CD14-positive monocyte (primary cell): Measurements from ENCODE around the gene UBE2I. TPM values are rescaled to one million over a fixed set of nuclear protein-coding genes. Genes with fewer than 3 reads are reported as not detected.

Experiments used
- DNase-seq, 3 donors: peaks; one replicate each; pipeline ENCODE4 v3.0.0-alpha.2; 2011 to 2022
- H2AFZ ChIP-seq: 2 replicates; pipeline ENCODE4 v1.6.0; 2012; ENCODE audit warnings: mild to moderate bottlenecking, low read depth, low read length, inconsistent platforms; ENCODE audit not compliant: insufficient read depth, poor library complexity, severe bottlenecking
- H3K27ac ChIP-seq, 2 donors: 1 replicate in 1 of 2; 2 replicates in 1 of 2; pipeline ENCODE4 v1.5.1; 2012 to 2013; ENCODE audit warnings: low read length in 2 of 2, control low read depth in 1 of 2, inconsistent platforms in 1 of 2, low read depth in 1 of 2, mild to moderate bottlenecking in 1 of 2
- H3K27me3 ChIP-seq, 2 donors: one replicate each; pipeline versions ENCODE4 v1.6.0 to v1.6.1; 2011 to 2013; ENCODE audit warnings: low read length in 2 of 2; ENCODE audit not compliant: control insufficient read depth in 2 of 2, insufficient read depth in 2 of 2
- H3K36me3 ChIP-seq, 2 donors: replicated peaks in 1 of 2; 1 replicate in 1 of 2; 2 replicates in 1 of 2; pipeline versions ENCODE4 v1.5.1 to v1.6.1; 2012 to 2013; ENCODE audit warnings: low read length in 2 of 2, control low read depth in 1 of 2, inconsistent platforms in 1 of 2, mild to moderate bottlenecking in 1 of 2; ENCODE audit not compliant: insufficient read depth in 2 of 2, control insufficient read depth in 1 of 2
- H3K4me1 ChIP-seq, 2 donors: 1 replicate in 1 of 2; 2 replicates in 1 of 2; pipeline versions ENCODE4 v1.5.1 to v1.6.1; 2012 to 2013; ENCODE audit warnings: low read length in 2 of 2, control low read depth in 1 of 2, inconsistent platforms in 1 of 2, mild to moderate bottlenecking in 1 of 2, moderate library complexity in 1 of 2; ENCODE audit not compliant: insufficient read depth in 2 of 2, control insufficient read depth in 1 of 2
- H3K4me2 ChIP-seq: replicated peaks from 2 replicates; pipeline ENCODE3; 2012; ENCODE audit warnings: low read length, moderate library complexity, mild to moderate bottlenecking; ENCODE audit not compliant: poor library complexity, severe bottlenecking; ENCODE audit errors: extremely low read depth
- H3K4me3 ChIP-seq, 3 experiments: fragments of 200-600 bp in 1 of 3; sonication (generic) in 1 of 3; replicated peaks in 1 of 3; 1 replicate in 2 of 3; 2 replicates in 1 of 3; pipeline ENCODE4 v1.5.1; 2011 to 2013; ENCODE audit warnings: low read length in 3 of 3, mild to moderate bottlenecking in 3 of 3, control low read depth in 2 of 3, low read depth in 2 of 3, inconsistent platforms in 1 of 3, moderate library complexity in 1 of 3
- H3K79me2 ChIP-seq: 2 replicates; pipeline ENCODE4 v1.6.0; 2012; ENCODE audit warnings: mild to moderate bottlenecking, control low read depth, inconsistent platforms, low read length, moderate library complexity; ENCODE audit not compliant: insufficient read depth
- H3K9ac ChIP-seq: 2 replicates; pipeline ENCODE4 v1.6.0; 2017; ENCODE audit warnings: low read length, mild to moderate bottlenecking; ENCODE audit not compliant: insufficient read depth, poor library complexity, severe bottlenecking
- H3K9me3 ChIP-seq, 2 donors: replicated peaks in 1 of 2; 1 replicate in 1 of 2; 2 replicates in 1 of 2; pipeline versions ENCODE4 v1.5.1 to v1.6.1; 2012 to 2013; ENCODE audit warnings: low read length in 2 of 2, control low read depth in 1 of 2; ENCODE audit not compliant: control insufficient read depth in 1 of 2, insufficient read depth in 1 of 2
- H4K20me1 ChIP-seq: 2 replicates; pipeline ENCODE4 v1.6.0; 2012; ENCODE audit warnings: mild to moderate bottlenecking, low read length, control low read depth, moderate library complexity; ENCODE audit not compliant: insufficient read depth
- H3K27ac Mint-ChIP-seq, 7 donors: one replicate each; pipeline ENCODE4 v1.8.0; 2020; ENCODE audit warnings: mild to moderate bottlenecking in 7 of 7, mixed read lengths in 7 of 7, moderate library complexity in 6 of 7, inconsistent platforms in 2 of 7
- H3K27me3 Mint-ChIP-seq, 3 donors: one replicate each; pipeline ENCODE4 v1.8.0; 2021 to 2022; ENCODE audit warnings: low read depth in 3 of 3, mild to moderate bottlenecking in 3 of 3, mixed read lengths in 3 of 3, moderate library complexity in 3 of 3, inconsistent platforms in 1 of 3
- H3K36me3 Mint-ChIP-seq, 2 donors: one replicate each; pipeline ENCODE4 v1.8.0; 2020; ENCODE audit warnings: mixed read lengths in 2 of 2, inconsistent platforms in 1 of 2, mild to moderate bottlenecking in 1 of 2
- H3K4me1 Mint-ChIP-seq: one replicate; pipeline ENCODE4 v1.8.0; 2020; ENCODE audit warnings: mild to moderate bottlenecking, mixed read lengths
- H3K4me3 Mint-ChIP-seq, 2 donors: one replicate each; pipeline ENCODE4 v1.8.0; 2020; ENCODE audit warnings: mild to moderate bottlenecking in 2 of 2, mixed read lengths in 2 of 2, moderate library complexity in 1 of 2
- H3K9me3 Mint-ChIP-seq, 7 donors: one replicate each; pipeline ENCODE4 v1.8.0; 2020 to 2022; ENCODE audit warnings: mixed read lengths in 7 of 7, mild to moderate bottlenecking in 6 of 7, moderate library complexity in 6 of 7, inconsistent platforms in 2 of 7
- CTCF ChIP-seq: fragments of 200-600 bp; IDR thresholded peaks from one replicate; pipeline ENCODE4 v1.8.0; 2022; ENCODE audit warnings: antibody characterized with exemption, mild to moderate bottlenecking
- WGBS: methylation state at CpG from one replicate; pipeline ENCODE4 v1.1.5; 2013; ENCODE audit warnings: missing lambda C conversion rate; ENCODE audit not compliant: insufficient coverage; 5-methylcytosine and 5-hydroxymethylcytosine counted together
- intact Hi-C, 2 donors: fragments of 100-400 bp; cut with micrococcal nuclease; formaldehyde crosslinking; loops; one replicate each; pipeline versions ENCODE4 v1.15.0 to v1.15.1; 2023
- polyA plus RNA-seq, 3 donors: library from polyadenylated mRNA; depleted of rRNA in 1 of 3; unstranded in 2 of 3; stranded (reverse) in 1 of 3; fragments of 300-500 nt in 2 of 3; fragments of >200 nt in 1 of 3; fragmentation: Illumina TruSeq in 2 of 3; gene quantifications; 1 replicate in 2 of 3; 2 replicates in 1 of 3; pipeline ENCODE4 v1.2.3, GENCODE V29; 2012 to 2021

Gene UBE2I
- polyA plus RNA-seq, 3 donors: 76.8 to 112 (median 88.8) TPM

DNA sequence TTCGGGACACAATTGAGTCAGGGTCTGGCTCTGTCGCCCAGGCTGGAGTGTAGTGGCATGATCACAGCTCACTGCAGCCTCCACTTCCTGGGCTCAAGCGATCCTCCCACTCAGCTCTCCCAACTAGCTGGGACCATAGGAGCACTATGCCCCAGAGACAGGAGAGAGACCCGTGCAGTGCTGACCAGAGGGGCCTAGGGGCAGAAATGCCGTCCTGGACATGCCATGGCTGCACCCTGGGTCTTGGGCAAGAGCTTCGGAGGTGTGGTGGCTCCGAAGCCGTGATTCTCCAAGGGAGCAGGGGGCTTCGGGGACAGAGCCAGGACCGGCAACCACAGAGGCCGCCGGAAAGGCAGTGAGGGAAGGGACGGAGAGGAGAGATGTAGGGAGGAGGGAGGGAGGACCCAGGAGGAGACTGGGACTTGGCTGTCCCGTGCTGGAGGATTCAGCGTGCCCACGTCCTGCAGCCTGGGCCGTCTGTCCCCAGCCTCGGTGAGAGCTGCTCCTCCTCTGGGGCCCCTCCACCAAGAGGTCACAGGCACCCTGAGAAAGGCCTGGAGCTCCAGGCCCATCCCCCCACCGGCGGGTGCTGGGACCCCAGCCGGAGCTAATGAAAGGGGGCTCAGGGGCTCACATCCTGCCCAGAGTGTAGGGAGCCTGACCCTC, 31.7 kb upstream of the UBE2I start:
- Histone ChIP-seq H4K20me1 (no peaks in the 10 kb centered on the region), H3K79me2 (no peaks in the 10 kb centered on the region), H3K27ac (no peak overlapping the region), H3K4me2 (no peak overlapping the region), H3K27me3 (no peaks in the 10 kb centered on the region), H2AFZ (no peak overlapping the region), H3K36me3 (no peaks in the 10 kb centered on the region), H3K9ac (no peak overlapping the region), H3K4me3 (no peak overlapping the region), H3K4me1 (peaks cover 5 to 6% of the 10 kb centered on the region in 2 donors), H3K9me3 (no peaks in the 10 kb centered on the region)
- Mint-ChIP-seq H3K4me3 (peak overlapping the region in 1 of 2 donors; percentile 51), H3K36me3 (no peaks in the 10 kb centered on the region), H3K27ac (peak overlapping the region in 1 of 7 donors; percentile 46), H3K27me3 (peaks cover 17 to 33% (median 20%) of the 10 kb centered on the region in 3 donors), H3K4me1 (peaks cover 7% of the 10 kb centered on the region), H3K9me3 (peaks cover 0 to 10% (median 3%) of the 10 kb centered on the region in 7 donors)
- WGBS: 66% methylated on average over 16 of the region's 21 CpGs
- intact Hi-C loops: no loop called here
- DNase-seq: no peak
- no peak for TF ChIP-seq CTCF

DNA sequence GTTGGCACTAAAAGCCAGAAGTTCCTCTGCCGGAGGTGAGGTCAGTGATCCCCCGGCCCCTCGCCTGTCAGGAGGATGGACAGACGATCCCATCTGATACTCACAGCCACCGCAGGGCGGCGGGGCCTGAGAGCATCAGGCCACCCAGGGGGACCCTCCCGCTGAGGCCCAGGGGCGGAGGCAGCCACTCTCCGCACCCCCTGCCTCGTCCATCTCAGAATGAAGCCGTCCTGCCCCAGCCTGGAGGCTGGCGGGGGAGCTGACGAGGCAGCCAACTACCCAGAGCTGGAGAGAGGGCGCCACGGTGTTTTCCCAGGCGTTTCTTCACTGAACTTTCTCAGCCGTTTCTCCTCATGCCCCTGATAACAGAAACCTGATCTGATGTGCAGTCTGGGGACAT, 31.0 kb upstream of the UBE2I start:
- Histone ChIP-seq H3K27me3 (no peaks in the 10 kb centered on the region), H3K79me2 (no peaks in the 10 kb centered on the region), H4K20me1 (no peaks in the 10 kb centered on the region), H3K4me3 (no peak overlapping the region), H3K4me1 (peaks cover 12 to 13% of the 10 kb centered on the region in 2 donors), H3K9me3 (no peaks in the 10 kb centered on the region), H3K9ac (no peak overlapping the region), H3K27ac (no peak overlapping the region), H3K4me2 (no peak overlapping the region), H3K36me3 (no peaks in the 10 kb centered on the region), H2AFZ (no peak overlapping the region)
- H3K9me3 Mint-ChIP-seq: peaks cover 0 to 8% (median 3%) of the 10 kb centered on the region in 7 donors
- TF ChIP-seq CTCF: no peak
- peaks cover 15 to 31% (median 20%) of the 10 kb centered on the region in 3 donors for H3K27me3 Mint-ChIP-seq
- no peak overlapping the region for H3K27ac Mint-ChIP-seq
- peaks cover 14% of the 10 kb centered on the region for H3K4me1 Mint-ChIP-seq
- 41% methylated on average over 17 of the region's 18 CpGs for WGBS
- DNase-seq: no peak
- no peaks in the 10 kb centered on the region for H3K36me3 Mint-ChIP-seq
- intact Hi-C loops: no loop called here
- no peak overlapping the region for H3K4me3 Mint-ChIP-seq
